Measurements from ENCODE around the gene TMEM87B. TPM values are rescaled to one million over a fixed set of nuclear protein-coding genes. Genes with fewer than 3 reads are reported as not detected.
"Not testable (repeated sequence)": the region's sequence is repeated elsewhere in the genome, so short reads cannot be mapped to it uniquely, and the experiment has no call there.

The TMEM87B gene
- total RNA-seq, 2 experiments from 2014 or later: 11.4 to 12.2 TPM

- Mint-ChIP-seq H3K36me3 (ENCODE audit: low read depth) (no peaks in the 10 kb centered on the region), H3K4me3 (no peak overlapping the region), H3K27ac (no peak overlapping the region), H3K4me1 (ENCODE audit: low read depth) (peaks cover 14% of the 10 kb centered on the region), H3K27me3 (peaks cover 24% of the 10 kb centered on the region), H3K9me3 (peaks cover 13% of the 10 kb centered on the region)
- POLR2A ChIA-PET: no interaction called here
- no peak for TF ChIP-seq CTCF (IDR thresholded peaks at IDR 0.05)
- DNase-seq (no peak), ATAC-seq (no peak)
- CTCF ChIA-PET: interaction anchor here (4.0 kb wide), 1 partner anchor 14 kb away, joined by 18 read pairs; no protein-coding TSS in a partner anchor
- intact Hi-C loops (cut with micrococcal nuclease): no loop called here
These were observed 81.0 kb downstream of the TMEM87B start for GRCh38 chr2:112136096-112136495.

GRCh38 chr2:112137516-112138158, 82.6 kb downstream of the TMEM87B start:
- TF ChIP-seq CTCF (IDR thresholded peaks at IDR 0.05): no peak
- peak; percentile 23 for DNase-seq
- ChIA-PET POLR2A (interaction anchor here (0.6 to 0.9 kb wide), 2 partner anchors 13 to 440 kb away, joined by 3 to 4 read pairs; no protein-coding TSS in a partner anchor), CTCF (interaction anchor here (4.0 kb wide), 1 partner anchor 15 kb away, joined by 18 read pairs; no protein-coding TSS in a partner anchor)
- Mint-ChIP-seq H3K4me1 (ENCODE audit: low read depth) (peaks cover 11% of the 10 kb centered on the region), H3K27me3 (peaks cover 24% of the 10 kb centered on the region), H3K27ac (no peak overlapping the region), H3K4me3 (peak overlapping the region; percentile 49), H3K36me3 (ENCODE audit: low read depth) (no peaks in the 10 kb centered on the region), H3K9me3 (peaks cover 10% of the 10 kb centered on the region)
- intact Hi-C loops (cut with micrococcal nuclease): no loop called here
- peak; percentile 66 for ATAC-seq

- intact Hi-C loops (cut with micrococcal nuclease): no loop called here
- Mint-ChIP-seq H3K27ac (no peak within 1 kb of the TSS), H3K4me3 (peak within 1 kb of the TSS; percentile 49), H3K36me3 (ENCODE audit: low read depth) (no peaks in the 10 kb centered on the region), H3K4me1 (ENCODE audit: low read depth) (peaks cover 9% of the 10 kb centered on the region), H3K27me3 (peaks cover 24% of the 10 kb centered on the region), H3K9me3 (peaks cover 6% of the 10 kb centered on the region)
- ChIA-PET POLR2A (no interaction called here), CTCF (interaction anchor here (4.0 kb wide), 1 partner anchor 16 kb away, joined by 18 read pairs; no protein-coding TSS in a partner anchor)
- ATAC-seq (peak; percentile 17), DNase-seq (no peak)
- no peak for TF ChIP-seq CTCF (IDR thresholded peaks at IDR 0.05)
These were observed 83.3 kb downstream of the TMEM87B start, which contains the start of gene FBLN7 for GRCh38 chr2:112138159-112139032. TSS of gene FBLN7 (plus strand) at chr2:112138385. CDS start at chr2:112138656, 271 bp downstream.

- H3K4me1 Mint-ChIP-seq (ENCODE audit: low read depth); H3K9me3 Mint-ChIP-seq; H3K36me3 Mint-ChIP-seq (ENCODE audit: low read depth); CTCF ChIA-PET; H3K4me3 Mint-ChIP-seq; ATAC-seq; intact Hi-C loops (cut with micrococcal nuclease); POLR2A ChIA-PET; H3K27ac Mint-ChIP-seq; DNase-seq: not testable (repeated sequence)
- peaks cover 24% of the 10 kb centered on the region for H3K27me3 Mint-ChIP-seq
These were observed 84.1 kb downstream of the TMEM87B start for GRCh38 chr2:112139033-112139614.

GRCh38 chr2:112139661-112140204, 84.7 kb downstream of the TMEM87B start:
- peaks cover 24% of the 10 kb centered on the region for H3K27me3 Mint-ChIP-seq
- DNase-seq; H3K36me3 Mint-ChIP-seq (ENCODE audit: low read depth); intact Hi-C loops (cut with micrococcal nuclease); H3K27ac Mint-ChIP-seq; H3K4me1 Mint-ChIP-seq (ENCODE audit: low read depth); ATAC-seq; POLR2A ChIA-PET; CTCF ChIA-PET; H3K9me3 Mint-ChIP-seq; H3K4me3 Mint-ChIP-seq: not testable (repeated sequence)

Measured in activated CD8-positive, alpha-beta T cell treated with anti-CD3 and anti-CD28 coated beads for 36 hours (primary cell).